BLaER1 treated with 17β-estradiol and CSF1 and Interleukin-3, amounts not matched to agents 10 nM and 100 nM (cell line): ENCODE measurements around the gene FAM83G.
"Not testable (repeated sequence)": the region's sequence is repeated elsewhere in the genome, so short reads cannot be mapped to it uniquely, and the experiment has no call there.

ENCODE experiments used
- H3K27ac ChIP-seq, 11 experiments: shearing (Covaris generic); formaldehyde crosslinking; 2 replicates each; pipeline ENCODE4 v1.8.1; 2022
- H3K27me3 ChIP-seq, 11 experiments: shearing (Covaris generic); formaldehyde crosslinking; 2 replicates each; pipeline ENCODE4 v1.8.1; 2022
- H3K36me3 ChIP-seq, 11 experiments: shearing (Covaris generic); formaldehyde crosslinking; 2 replicates each; pipeline ENCODE4 v1.8.1; 2022
- H3K4me1 ChIP-seq, 10 experiments: shearing (Covaris generic); formaldehyde crosslinking; 2 replicates each; pipeline ENCODE4 v1.8.1; 2022
- H3K4me2 ChIP-seq, 11 experiments: shearing (Covaris generic); formaldehyde crosslinking; 2 replicates each; pipeline ENCODE4 v1.8.1; 2022
- H3K4me3 ChIP-seq, 10 experiments: shearing (Covaris generic); formaldehyde crosslinking; 2 replicates each; pipeline ENCODE4 v1.8.1; 2022
- H3K9ac ChIP-seq, 11 experiments: shearing (Covaris generic); formaldehyde crosslinking; 2 replicates each; pipeline ENCODE4 v1.8.1; 2022
- H3K9me3 ChIP-seq, 11 experiments: shearing (Covaris generic); formaldehyde crosslinking; replicated peaks in 1 of 11; 2 replicates each; pipeline ENCODE4 v1.8.1; 2022
- H4K20me1 ChIP-seq, 11 experiments: shearing (Covaris generic); formaldehyde crosslinking; 2 replicates each; pipeline ENCODE4 v1.8.1; 2022
- Cebpa-rat ChIP-seq, 11 experiments: shearing (Covaris generic); IDR thresholded peaks; 2 replicates each; pipeline ENCODE4 v1.8.1; 2022

FAM83G gene

DNA sequence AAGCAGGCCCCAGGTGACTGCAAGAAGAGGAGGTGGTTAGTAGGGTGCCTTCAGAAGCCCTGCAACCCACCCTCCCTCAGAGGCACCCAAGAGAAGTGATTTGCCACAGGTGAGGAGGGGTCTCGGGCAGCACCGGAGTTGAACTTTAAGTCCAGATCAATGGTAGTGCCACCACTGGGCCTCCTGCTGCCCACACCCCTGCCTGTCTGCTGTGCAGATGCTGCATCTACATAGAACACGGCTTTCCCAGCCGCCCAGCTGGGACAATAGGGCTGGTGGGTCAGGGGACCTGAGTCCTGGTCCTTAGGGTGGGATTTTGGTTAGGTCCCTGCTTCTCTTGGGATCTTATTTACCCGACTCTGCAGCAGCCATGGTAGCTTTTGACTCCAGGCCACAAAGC is 17.6 kb upstream of the FAM83G start:
- TF ChIP-seq Cebpa-rat (IDR thresholded peaks at IDR 0.05): no peak
- peaks cover 21 to 41% (median 32%) of the 10 kb centered on the region in 11 experiments for H3K36me3 ChIP-seq
- H3K4me2 ChIP-seq: peak overlapping the region in 1 of 11 experiments; percentile 23; a peak in 1 of 22 replicates

DNA sequence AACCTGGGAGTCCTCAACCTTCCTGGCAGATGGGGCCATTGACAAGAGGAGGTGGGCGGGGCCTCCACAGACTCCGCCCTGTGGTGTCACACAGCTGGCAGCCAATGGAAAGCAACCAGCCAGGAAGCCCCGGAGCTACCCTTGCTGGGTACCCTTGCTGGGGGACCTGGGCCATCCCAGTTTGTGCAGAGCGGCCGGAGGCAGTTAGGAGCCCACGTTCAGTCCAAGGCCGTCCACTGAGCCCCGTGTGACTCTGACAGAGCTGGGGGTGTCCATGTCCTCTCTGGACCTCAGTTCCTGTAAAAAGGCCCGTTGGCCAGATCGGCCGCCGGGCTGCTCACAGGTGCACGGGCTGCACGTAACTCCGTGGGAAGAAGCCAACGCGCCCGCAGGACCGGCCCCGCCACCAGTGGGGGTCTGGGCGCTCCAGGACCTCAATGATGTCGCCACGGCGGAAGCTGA is 17.1 kb upstream of the FAM83G start:
- H3K27ac ChIP-seq: no peak overlapping the region
- no peak overlapping the region for H3K4me3 ChIP-seq
- H3K4me1 ChIP-seq: peaks cover 0 to 42% (median 30%) of the 10 kb centered on the region in 10 experiments; a peak in 16 of 20 replicates
- no peak overlapping the region for H3K9ac ChIP-seq
- no peaks in the 10 kb centered on the region for H3K9me3 ChIP-seq
- no peaks in the 10 kb centered on the region for H3K27me3 ChIP-seq
- TF ChIP-seq Cebpa-rat (IDR thresholded peaks at IDR 0.05): no peak
- H3K36me3 ChIP-seq: peaks cover 21 to 41% (median 32%) of the 10 kb centered on the region in 11 experiments
- H3K4me2 ChIP-seq: no peak overlapping the region
- peaks cover 0 to 73% (median 60%) of the 10 kb centered on the region in 11 experiments; a peak in 20 of 22 replicates for H4K20me1 ChIP-seq

More for the DNA sequence above, 17.6 kb upstream of the FAM83G start:
- Histone ChIP-seq H4K20me1 (peaks cover 0 to 73% (median 58%) of the 10 kb centered on the region in 11 experiments; a peak in 20 of 22 replicates), H3K4me1 (peaks cover 0 to 42% (median 30%) of the 10 kb centered on the region in 10 experiments; a peak in 16 of 20 replicates), H3K9ac (peak overlapping the region in 2 of 11 experiments; percentile 15 to 24; a peak in 1 of 22 replicates), H3K9me3 (no peaks in the 10 kb centered on the region), H3K27ac (no peak overlapping the region), H3K4me3 (no peak overlapping the region), H3K27me3 (no peaks in the 10 kb centered on the region)

GRCh38 chr17:19021011-19021621 is 16.6 kb upstream of the FAM83G start:
- H3K27ac ChIP-seq, H3K4me3 ChIP-seq, H3K9ac ChIP-seq, H3K4me2 ChIP-seq, H3K9me3 ChIP-seq, H3K27me3 ChIP-seq: not testable (repeated sequence)
- peaks cover 0 to 42% (median 30%) of the 10 kb centered on the region in 10 experiments; a peak in 16 of 20 replicates for H3K4me1 ChIP-seq
- H4K20me1 ChIP-seq: peaks cover 0 to 73% (median 60%) of the 10 kb centered on the region in 11 experiments; a peak in 20 of 22 replicates
- H3K36me3 ChIP-seq: peaks cover 21 to 41% (median 32%) of the 10 kb centered on the region in 11 experiments

GRCh38 chr17:19020016-19020415 is 15.5 kb upstream of the FAM83G start:
- H3K27ac ChIP-seq: no peak overlapping the region
- no peak for TF ChIP-seq Cebpa-rat (IDR thresholded peaks at IDR 0.05)

DNA sequence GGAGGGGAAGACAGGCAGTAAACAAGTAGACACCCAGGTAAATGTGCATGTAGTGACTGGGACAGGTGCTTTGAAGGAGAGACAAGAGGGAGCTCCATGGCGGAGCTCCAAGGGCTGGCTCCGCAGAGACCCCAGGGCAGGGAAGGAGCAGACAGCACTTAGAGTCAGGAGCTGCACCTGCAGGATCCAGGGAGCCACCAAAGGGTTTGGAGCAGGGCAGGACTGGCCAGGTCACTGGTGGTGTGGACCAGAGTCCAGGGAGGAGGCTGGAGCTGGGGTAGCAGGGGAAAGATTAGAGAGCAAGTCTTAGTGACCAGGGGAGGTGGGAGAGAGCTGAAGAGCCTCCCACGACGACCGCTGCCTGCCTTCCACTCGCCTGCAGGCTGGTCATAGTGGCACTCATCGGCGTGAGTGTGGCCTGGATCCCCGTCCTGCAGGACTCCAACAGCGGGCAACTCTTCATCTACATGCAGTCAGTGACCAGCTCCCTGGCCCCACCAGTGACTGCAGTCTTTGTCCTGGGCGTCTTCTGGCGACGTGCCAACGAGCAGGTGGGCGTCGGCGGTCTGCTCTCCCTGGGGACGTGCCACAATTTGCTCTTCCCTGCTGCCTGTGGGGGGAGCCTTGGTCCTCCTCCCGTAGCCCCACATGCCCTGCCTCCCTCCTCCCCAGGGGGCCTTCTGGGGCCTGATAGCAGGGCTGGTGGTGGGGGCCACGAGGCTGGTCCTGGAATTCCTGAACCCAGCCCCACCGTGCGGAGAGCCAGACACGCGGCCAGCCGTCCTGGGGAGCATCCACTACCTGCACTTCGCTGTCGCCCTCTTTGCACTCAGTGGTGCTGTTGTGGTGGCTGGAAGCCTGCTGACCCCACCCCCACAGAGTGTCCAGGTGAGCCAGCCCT is 14.7 kb upstream of the FAM83G start:
- no peak overlapping the region for H3K9ac ChIP-seq
- peak overlapping the region in 3 of 11 experiments; percentile 24 to 36 (median 26); a peak in 4 of 22 replicates for H3K4me2 ChIP-seq
- H3K9me3 ChIP-seq: no peaks in the 10 kb centered on the region
- H3K4me1 ChIP-seq: peaks cover 13 to 35% (median 28%) of the 10 kb centered on the region in 10 experiments
- no peaks in the 10 kb centered on the region for H3K27me3 ChIP-seq
- no peak for TF ChIP-seq Cebpa-rat (IDR thresholded peaks at IDR 0.05)
- peaks cover 18 to 35% (median 28%) of the 10 kb centered on the region in 11 experiments for H3K36me3 ChIP-seq
- no peak overlapping the region for H3K27ac ChIP-seq
- no peak overlapping the region for H3K4me3 ChIP-seq
- H4K20me1 ChIP-seq: peaks cover 0 to 69% (median 52%) of the 10 kb centered on the region in 11 experiments; a peak in 20 of 22 replicates

More at GRCh38 chr17:19020016-19020415, 15.5 kb upstream of the FAM83G start:
- H3K4me1 ChIP-seq: peaks cover 6 to 42% (median 31%) of the 10 kb centered on the region in 10 experiments; a peak in 19 of 20 replicates
- H3K36me3 ChIP-seq: peaks cover 21 to 41% (median 32%) of the 10 kb centered on the region in 11 experiments
- H3K27me3 ChIP-seq: no peaks in the 10 kb centered on the region
- no peak overlapping the region for H3K4me3 ChIP-seq
- H3K4me2 ChIP-seq: no peak overlapping the region
- no peaks in the 10 kb centered on the region for H3K9me3 ChIP-seq
- H3K9ac ChIP-seq: no peak overlapping the region
- H4K20me1 ChIP-seq: peaks cover 0 to 73% (median 60%) of the 10 kb centered on the region in 11 experiments; a peak in 20 of 22 replicates

GRCh38 chr17:19018600-19018950 is 14.0 kb upstream of the FAM83G start:
- no peak for TF ChIP-seq Cebpa-rat (IDR thresholded peaks at IDR 0.05)
- Histone ChIP-seq H3K36me3 (peaks cover 12 to 29% (median 20%) of the 10 kb centered on the region in 11 experiments; a peak in 21 of 22 replicates), H3K27me3 (no peaks in the 10 kb centered on the region), H3K27ac (no peak overlapping the region), H3K4me2 (no peak overlapping the region), H4K20me1 (peaks cover 0 to 63% (median 45%) of the 10 kb centered on the region in 11 experiments; a peak in 19 of 22 replicates), H3K4me3 (no peak overlapping the region), H3K4me1 (peaks cover 15 to 32% (median 23%) of the 10 kb centered on the region in 10 experiments), H3K9me3 (no peaks in the 10 kb centered on the region), H3K9ac (no peak overlapping the region)

- Histone ChIP-seq H3K9ac (no peak overlapping the region), H3K4me1 (peaks cover 12 to 29% (median 21%) of the 10 kb centered on the region in 10 experiments), H3K27ac (no peak overlapping the region)
Observed at GRCh38 chr17:19017804-19018599, 13.4 kb upstream of the FAM83G start.

DNA sequence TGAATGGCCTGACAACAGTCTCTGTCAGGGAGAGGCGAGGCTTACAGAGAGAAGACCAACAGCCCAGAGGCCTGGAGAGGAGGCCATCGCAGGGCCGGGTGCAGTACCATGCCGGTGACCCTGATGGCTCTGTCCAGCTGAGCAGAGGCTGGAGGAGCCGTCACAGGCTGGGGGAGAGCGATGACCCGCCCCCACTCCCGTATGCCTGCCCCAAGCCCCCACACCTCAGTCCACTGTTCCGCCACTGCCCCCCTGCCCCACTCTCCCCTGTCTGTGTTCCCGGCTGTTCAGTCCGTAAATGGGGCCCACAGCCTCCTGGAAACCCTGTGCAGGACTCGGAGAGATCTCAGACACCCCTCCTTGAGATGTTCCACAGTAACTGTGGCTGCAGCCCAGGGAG is 12.8 kb upstream of the FAM83G start:
- H3K36me3 ChIP-seq: peaks cover 12 to 24% (median 17%) of the 10 kb centered on the region in 11 experiments; a peak in 21 of 22 replicates
- H3K4me2 ChIP-seq: no peak overlapping the region
- H3K4me1 ChIP-seq: peaks cover 6 to 23% (median 16%) of the 10 kb centered on the region in 10 experiments; a peak in 19 of 20 replicates
- TF ChIP-seq Cebpa-rat (IDR thresholded peaks at IDR 0.05): no peak
- no peak overlapping the region for H3K27ac ChIP-seq
- no peaks in the 10 kb centered on the region for H3K27me3 ChIP-seq
- H4K20me1 ChIP-seq: peaks cover 0 to 53% (median 36%) of the 10 kb centered on the region in 11 experiments; a peak in 17 of 22 replicates
- H3K9me3 ChIP-seq: no peaks in the 10 kb centered on the region
- H3K9ac ChIP-seq: no peak overlapping the region
- no peak overlapping the region for H3K4me3 ChIP-seq

More at GRCh38 chr17:19017804-19018599, 13.4 kb upstream of the FAM83G start:
- no peak overlapping the region for H3K4me2 ChIP-seq
- H3K27me3 ChIP-seq: no peaks in the 10 kb centered on the region
- peaks cover 12 to 26% (median 20%) of the 10 kb centered on the region in 11 experiments; a peak in 21 of 22 replicates for H3K36me3 ChIP-seq
- H3K4me3 ChIP-seq: no peak overlapping the region
- no peaks in the 10 kb centered on the region for H3K9me3 ChIP-seq
- TF ChIP-seq Cebpa-rat (IDR thresholded peaks at IDR 0.05): no peak
- H4K20me1 ChIP-seq: peaks cover 0 to 59% (median 42%) of the 10 kb centered on the region in 11 experiments; a peak in 19 of 22 replicates
